Activated CD4-positive, alpha-beta memory T cell treated with anti-CD3 and anti-CD28 coated beads for 36 hours (primary cell): ENCODE results near the gene NYNRIN. TPM values are rescaled to one million over a fixed set of nuclear protein-coding genes. Genes with fewer than 3 reads are reported as not detected.
"Not testable (repeated sequence)": the region's sequence is repeated elsewhere in the genome, so short reads cannot be mapped to it uniquely, and the experiment has no call there.

Experiments used
- CTCF ChIA-PET: fragments of 350-600 bp; sonication (Branson Sonifier 250); formaldehyde crosslinking; loops from one replicate; lab custom pipeline; 2021; ENCODE audit warnings: antibody characterized with exemption, inconsistent platforms; lab: Charles Lee
- POLR2A ChIA-PET: fragments of 350-600 bp; sonication (Branson Sonifier 250); formaldehyde crosslinking; loops from one replicate; lab custom pipeline; 2021; ENCODE audit warnings: antibody characterized with exemption; lab: Charles Lee
- DNase-seq: peaks from one replicate; pipeline ENCODE4 v3.0.0-alpha.2; 2020
- H3K27ac Mint-ChIP-seq: one replicate; pipeline ENCODE4 v1.8.0; 2021; ENCODE audit warnings: mixed read lengths
- H3K27me3 Mint-ChIP-seq: one replicate; pipeline ENCODE4 v1.8.0; 2021; ENCODE audit warnings: mixed read lengths
- H3K36me3 Mint-ChIP-seq: one replicate; pipeline ENCODE4 v1.8.0; 2021; ENCODE audit warnings: mixed read lengths
- H3K4me1 Mint-ChIP-seq: one replicate; pipeline ENCODE4 v1.8.0; 2021; ENCODE audit warnings: low read depth, mixed read lengths
- H3K4me3 Mint-ChIP-seq: one replicate; pipeline ENCODE4 v1.8.0; 2021; ENCODE audit warnings: mild to moderate bottlenecking, mixed read lengths
- H3K9me3 Mint-ChIP-seq: one replicate; pipeline ENCODE4 v1.8.0; 2021; ENCODE audit warnings: mixed read lengths
- intact Hi-C: fragments of 100-400 bp; cut with micrococcal nuclease; formaldehyde crosslinking; loops from one replicate; pipeline ENCODE4 v1.15.1; 2023
- total RNA-seq, 2 experiments: library from RNA; stranded (reverse); gene quantifications; one replicate each; pipeline ENCODE4 v1.2.3, GENCODE V29; 2021

Gene NYNRIN
- total RNA-seq, 2 experiments from 2014 or later: 0.02 to 0.22 TPM

GRCh38 chr14:24442240-24443052, 43.6 kb downstream of the NYNRIN start, which contains the start of gene SDR39U1:
Gene SDR39U1 (minus strand): TSS chr14:24442776. CDS start chr14:24442769, 7 bp downstream.
- DNase-seq: peak; percentile 98
- Mint-ChIP-seq H3K36me3 (peaks cover 32% of the 10 kb centered on the region), H3K27me3 (no peaks in the 10 kb centered on the region), H3K4me1 (peaks cover 43% of the 10 kb centered on the region), H3K27ac (peak within 1 kb of the TSS; percentile 99), H3K4me3 (peak within 1 kb of the TSS; percentile 95), H3K9me3 (no peaks in the 10 kb centered on the region)
- ChIA-PET CTCF (interaction anchor here (0.8 to 21.1 kb wide), 8 partner anchors 12 to 196 kb away, joined by 3 to 968 read pairs (median 6); partner anchors contain the start of genes ADCY4, CBLN3, CIDEB and KHNYN), POLR2A (interaction anchor here (0.5 to 2.8 kb wide), 9 partner anchors 9 to 231 kb away, joined by 3 to 50 read pairs (median 4); partner anchors contain the start of genes ADCY4, CBLN3, DHRS1 and KHNYN)
- intact Hi-C loops: loop anchor here (1.0 to 2.0 kb wide), 8 partner anchors 11 to 328 kb away; partner anchors contain the start of genes CHMP4A, DCAF11, GMPR2 and IRF9

GRCh38 chr14:24443053-24443665, 44.4 kb downstream of the NYNRIN start:
- DNase-seq: no peak
- CTCF ChIA-PET: interaction anchor here (0.8 to 21.1 kb wide), 3 partner anchors 13 to 135 kb away, joined by 3 to 968 read pairs (median 89); partner anchors contain the start of genes ADCY4, CBLN3, CIDEB and KHNYN
- Mint-ChIP-seq H3K4me1 (peaks cover 38% of the 10 kb centered on the region), H3K9me3 (no peaks in the 10 kb centered on the region), H3K27me3 (no peaks in the 10 kb centered on the region), H3K4me3 (peak overlapping the region; percentile 95), H3K36me3 (peaks cover 27% of the 10 kb centered on the region), H3K27ac (peak overlapping the region; percentile 99)
- intact Hi-C loops: loop anchor here (2.0 kb wide), 1 partner anchor 210 kb away; the partner anchor contains the start of genes GMPR2 and NEDD8
- POLR2A ChIA-PET: interaction anchor here (1.3 to 2.8 kb wide), 3 partner anchors 13 to 231 kb away, joined by 3 to 50 read pairs (median 8); partner anchors contain the start of genes CBLN3 and KHNYN

GRCh38 chr14:24450828-24451227, 52.0 kb downstream of the NYNRIN start:
- CTCF ChIA-PET, DNase-seq, H3K27ac Mint-ChIP-seq, H3K4me3 Mint-ChIP-seq, intact Hi-C loops, H3K9me3 Mint-ChIP-seq, H3K27me3 Mint-ChIP-seq, H3K4me1 Mint-ChIP-seq: not testable (repeated sequence)
- peaks cover 20% of the 10 kb centered on the region for H3K36me3 Mint-ChIP-seq
- POLR2A ChIA-PET: interaction anchor here (0.7 kb wide), 1 partner anchor 1128 kb away, joined by 3 read pairs; no protein-coding TSS in a partner anchor

GRCh38 chr14:24456980-24457379, 58.2 kb downstream of the NYNRIN start:
- H3K9me3 Mint-ChIP-seq: peaks cover 11% of the 10 kb centered on the region
- POLR2A ChIA-PET: no interaction called here

GRCh38 chr14:24458736-24459135, 59.9 kb downstream of the NYNRIN start:
- ChIA-PET CTCF (no interaction called here), POLR2A (no interaction called here)
- H3K4me3 Mint-ChIP-seq: no peak overlapping the region

More at GRCh38 chr14:24456980-24457379, 58.2 kb downstream of the NYNRIN start:
- Mint-ChIP-seq H3K4me3 (no peak overlapping the region), H3K27ac (no peak overlapping the region), H3K4me1 (no peaks in the 10 kb centered on the region), H3K27me3 (no peaks in the 10 kb centered on the region), H3K36me3 (peaks cover 19% of the 10 kb centered on the region)
- intact Hi-C loops: no loop called here
- DNase-seq: no peak
- CTCF ChIA-PET: interaction anchor here (0.8 kb wide), 1 partner anchor 124 kb away, joined by 3 read pairs; no protein-coding TSS in a partner anchor

GRCh38 chr14:24459331-24459730, 60.5 kb downstream of the NYNRIN start:
- Mint-ChIP-seq H3K27ac (no peak overlapping the region), H3K4me3 (no peak overlapping the region), H3K9me3 (peaks cover 8% of the 10 kb centered on the region), H3K27me3 (no peaks in the 10 kb centered on the region), H3K4me1 (peaks cover 11% of the 10 kb centered on the region), H3K36me3 (peaks cover 6% of the 10 kb centered on the region)
- ChIA-PET POLR2A (no interaction called here), CTCF (no interaction called here)
- intact Hi-C loops: no loop called here
- no peak for DNase-seq

More at GRCh38 chr14:24458736-24459135, 59.9 kb downstream of the NYNRIN start:
- Mint-ChIP-seq H3K27me3 (no peaks in the 10 kb centered on the region), H3K27ac (no peak overlapping the region), H3K36me3 (peaks cover 11% of the 10 kb centered on the region), H3K4me1 (peaks cover 5% of the 10 kb centered on the region), H3K9me3 (peaks cover 11% of the 10 kb centered on the region)
- intact Hi-C loops: no loop called here
- no peak for DNase-seq

- Mint-ChIP-seq H3K4me1 (peaks cover 25% of the 10 kb centered on the region), H3K27ac (no peak overlapping the region), H3K9me3 (peaks cover 8% of the 10 kb centered on the region), H3K4me3 (no peak overlapping the region), H3K36me3 (peaks cover 6% of the 10 kb centered on the region), H3K27me3 (no peaks in the 10 kb centered on the region)
- ChIA-PET POLR2A (no interaction called here), CTCF (no interaction called here)
- intact Hi-C loops: no loop called here
- DNase-seq: no peak
Observed at GRCh38 chr14:24461336-24461735, 62.5 kb downstream of the NYNRIN start.

- Mint-ChIP-seq H3K4me3 (no peak overlapping the region), H3K4me1 (peaks cover 25% of the 10 kb centered on the region), H3K9me3 (no peaks in the 10 kb centered on the region), H3K27ac (no peak overlapping the region), H3K27me3 (no peaks in the 10 kb centered on the region), H3K36me3 (no peaks in the 10 kb centered on the region)
- ChIA-PET POLR2A (no interaction called here), CTCF (no interaction called here)
- intact Hi-C loops: no loop called here
- DNase-seq: no peak
Observed at GRCh38 chr14:24463017-24463883, 64.4 kb downstream of the NYNRIN start.

- H3K36me3 Mint-ChIP-seq: no peaks in the 10 kb centered on the region
- ChIA-PET CTCF (interaction anchor here (1.2 kb wide), 1 partner anchor 19 kb away, joined by 3 read pairs; no protein-coding TSS in a partner anchor), POLR2A (no interaction called here)
- no peaks in the 10 kb centered on the region for H3K9me3 Mint-ChIP-seq
- H3K27ac Mint-ChIP-seq: no peak overlapping the region
- no peak for DNase-seq
- intact Hi-C loops: no loop called here
- H3K27me3 Mint-ChIP-seq: no peaks in the 10 kb centered on the region
- peaks cover 25% of the 10 kb centered on the region for H3K4me1 Mint-ChIP-seq
- H3K4me3 Mint-ChIP-seq: no peak overlapping the region
Observed at GRCh38 chr14:24463884-24464785, 65.3 kb downstream of the NYNRIN start.

GRCh38 chr14:24465368-24465767, 66.6 kb downstream of the NYNRIN start:
- Mint-ChIP-seq H3K36me3 (no peaks in the 10 kb centered on the region), H3K9me3 (peaks cover 2% of the 10 kb centered on the region), H3K4me1 (peaks cover 25% of the 10 kb centered on the region), H3K4me3 (no peak overlapping the region), H3K27ac (no peak overlapping the region), H3K27me3 (no peaks in the 10 kb centered on the region)
- DNase-seq: no peak
- POLR2A ChIA-PET: no interaction called here
- intact Hi-C loops: no loop called here
- CTCF ChIA-PET: no interaction called here
